ENCODE data around the gene FCN1.

The FCN1 gene

GRCh38 chr9:134879664-134880483, 37.8 kb downstream of the FCN1 start:
- DNase-seq (ENCODE audit: low read depth in 3 of 3, low spot score in 1 of 3) = no peak

GRCh38 chr9:134877541-134877940, 40.2 kb downstream of the FCN1 start:
- no peak for DNase-seq (ENCODE audit: low read depth in 3 of 3, low spot score in 1 of 3)

- no peak for DNase-seq (ENCODE audit: low read depth in 3 of 3, low spot score in 1 of 3)
Observed at GRCh38 chr9:134875371-134875770, 42.3 kb downstream of the FCN1 start.

GRCh38 chr9:134872482-134873231, 45.1 kb downstream of the FCN1 start:
- no peak for DNase-seq (ENCODE audit: low read depth in 3 of 3, low spot score in 1 of 3)

- no peak for DNase-seq (ENCODE audit: low read depth in 3 of 3, low spot score in 1 of 3)
Observed at GRCh38 chr9:134871697-134872340, 45.9 kb downstream of the FCN1 start.

GRCh38 chr9:134870746-134871662, 46.7 kb downstream of the FCN1 start:
- DNase-seq (ENCODE audit: low read depth in 3 of 3, low spot score in 1 of 3) = no peak

- DNase-seq (ENCODE audit: low read depth in 3 of 3, low spot score in 1 of 3) = no peak
Observed at GRCh38 chr9:134870301-134870694, 47.4 kb downstream of the FCN1 start.

GRCh38 chr9:134869554-134870300, 48.0 kb downstream of the FCN1 start:
- DNase-seq (ENCODE audit: low read depth in 3 of 3, low spot score in 1 of 3) = no peak

- no peak for DNase-seq (ENCODE audit: low read depth in 3 of 3, low spot score in 1 of 3)
Observed at GRCh38 chr9:134868751-134869553, 48.8 kb downstream of the FCN1 start.

GRCh38 chr9:134867917-134868750, 49.6 kb downstream of the FCN1 start:
- no peak for DNase-seq (ENCODE audit: low read depth in 3 of 3, low spot score in 1 of 3)

GRCh38 chr9:134864821-134865190, 52.9 kb downstream of the FCN1 start:
- DNase-seq (ENCODE audit: low read depth in 3 of 3, low spot score in 1 of 3) = no peak

GRCh38 chr9:134863941-134864820, 53.5 kb downstream of the FCN1 start:
- DNase-seq (ENCODE audit: low read depth in 3 of 3, low spot score in 1 of 3) = no peak

GRCh38 chr9:134863306-134863902, 54.3 kb downstream of the FCN1 start:
- no peak for DNase-seq (ENCODE audit: low read depth in 3 of 3, low spot score in 1 of 3)

- no peak for DNase-seq (ENCODE audit: low read depth in 3 of 3, low spot score in 1 of 3)
Observed at GRCh38 chr9:134861595-134862334, 55.9 kb downstream of the FCN1 start.

GRCh38 chr9:134860510-134860909, 57.2 kb downstream of the FCN1 start:
- no peak for DNase-seq (ENCODE audit: low read depth in 3 of 3, low spot score in 1 of 3)

- no peak for DNase-seq (ENCODE audit: low read depth in 3 of 3, low spot score in 1 of 3)
Observed at GRCh38 chr9:134858051-134858841, 59.5 kb downstream of the FCN1 start.
